Left lung (tissue), 10 donors: ENCODE data around the gene COL1A1. TPM values are rescaled to one million over a fixed set of nuclear protein-coding genes. Genes with fewer than 3 reads are reported as not detected.
A peak's percentile ranks its signal among the peaks of the same experiment; 100 is the strongest.

Experiments
- ATAC-seq: fragments of 200-7000 bp; cut with Tn5 transposase; one replicate; pipeline ENCODE4 v1.9.1; 2020; ENCODE audit warnings: moderate library complexity
- DNase-seq, 4 donors: peaks; one replicate each; pipeline ENCODE4 v3.0.0-alpha.2; 2013 to 2020
- H3K27ac ChIP-seq, 2 donors: fragments of 200-600 bp; sonication (generic) in 1 of 2; one replicate each; pipeline versions ENCODE4 v1.5.0 to v1.8.0; 2020 to 2021
- H3K27me3 ChIP-seq, 2 donors: fragments of 200-600 bp; sonication (generic) in 1 of 2; one replicate each; pipeline versions ENCODE4 v1.5.0 to v1.8.0; 2020 to 2021
- H3K36me3 ChIP-seq, 2 donors: fragments of 200-600 bp; sonication (generic) in 1 of 2; one replicate each; pipeline versions ENCODE4 v1.5.0 to v1.8.0; 2020 to 2021
- H3K4me1 ChIP-seq, 2 donors: fragments of 200-600 bp; one replicate each; pipeline ENCODE4 v1.8.0; 2021
- H3K4me3 ChIP-seq, 2 donors: fragments of 200-600 bp; sonication (generic) in 1 of 2; one replicate each; pipeline versions ENCODE4 v1.5.0 to v1.8.0; 2020 to 2021; ENCODE audit warnings: mild to moderate bottlenecking in 1 of 2
- H3K9me3 ChIP-seq, 2 donors: fragments of 200-600 bp; sonication (generic) in 1 of 2; one replicate each; pipeline versions ENCODE4 v1.5.0 to v1.8.0; 2020 to 2021
- CTCF ChIP-seq, 2 donors: fragments of 200-600 bp; sonication (generic) in 1 of 2; IDR thresholded peaks; one replicate each; pipeline versions ENCODE4 v1.5.0 to v1.8.0; 2021; ENCODE audit warnings: antibody characterized with exemption in 2 of 2
- intact Hi-C, 2 donors: fragments of 100-400 bp; cut with DNase I; formaldehyde crosslinking; loops; one replicate each; pipeline versions ENCODE4 v1.11.2 to v1.14.2; 2022
- polyA plus RNA-seq, 6 donors: library from polyadenylated mRNA; unstranded; fragments of 120-200 nt; gene quantifications; one replicate each; pipeline ENCODE4 v1.2.1, GENCODE V29; 2013; ENCODE audit not compliant: insufficient read length in 6 of 6
- total RNA-seq, 2 donors: library from RNA; stranded (reverse); fragmentation: NEBNext Ultra II Directional; extraction: Animal tissue kit (Norgen Biotek cat#: 25700); gene quantifications; one replicate each; pipeline ENCODE4 v1.2.1, GENCODE V29; 2021
- donor health status: DM: no; HTN: yes; CAD: no.
- donor health status: DM: no; HTN: no; CAD: no.

The COL1A1 gene
- total and polyA plus RNA-seq, 8 donors, result 421 to 4,830 (median 675) TPM

DNA sequence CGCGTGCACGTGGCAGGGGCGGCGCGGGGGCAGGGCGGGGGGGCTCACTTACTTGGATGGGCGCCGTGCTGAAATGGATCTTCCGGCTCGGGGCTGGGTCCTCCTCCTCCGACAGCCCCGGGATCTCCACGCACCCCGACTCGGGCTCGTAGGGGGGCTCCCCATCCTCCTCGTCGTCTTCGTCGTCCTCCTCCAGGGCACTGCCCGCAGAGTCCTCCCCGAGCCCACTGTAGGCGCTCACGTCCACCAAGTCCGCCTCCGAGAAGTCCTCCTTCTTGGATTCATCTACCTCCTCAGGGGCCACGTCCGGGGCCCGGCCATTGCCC is 52.4 kb downstream of the COL1A1 start:
- Histone ChIP-seq H3K27ac (peak overlapping the region; percentile 89 to 92), H3K36me3 (peaks cover 0 to 13% of the 10 kb centered on the region in 2 donors), H3K9me3 (no peaks in the 10 kb centered on the region), H3K4me3 (peak overlapping the region; percentile 98), H3K4me1 (peaks cover 23 to 72% of the 10 kb centered on the region in 2 donors), H3K27me3 (no peaks in the 10 kb centered on the region)
- TF ChIP-seq CTCF (IDR thresholded peaks at IDR 0.05), result no peak
- ATAC-seq (no peak), DNase-seq (no peak)
- intact Hi-C loops, result no loop called here

GRCh38 chr17:50148226-50149090 is 53.0 kb downstream of the COL1A1 start:
- TF ChIP-seq CTCF (IDR thresholded peaks at IDR 0.05), result no peak
- H3K9me3 ChIP-seq, result no peaks in the 10 kb centered on the region
- DNase-seq (peak in 2 of 4 donors; percentile 79 to 93), ATAC-seq (peak; percentile 23)
- H3K36me3 ChIP-seq, result peaks cover 0 to 19% of the 10 kb centered on the region in 2 donors
- H3K27me3 ChIP-seq, result no peaks in the 10 kb centered on the region
- intact Hi-C loops, result no loop called here
- peak overlapping the region; percentile 98 for H3K4me3 ChIP-seq
- peak overlapping the region; percentile 89 to 92 for H3K27ac ChIP-seq
- peaks cover 23 to 74% of the 10 kb centered on the region in 2 donors for H3K4me1 ChIP-seq

DNA sequence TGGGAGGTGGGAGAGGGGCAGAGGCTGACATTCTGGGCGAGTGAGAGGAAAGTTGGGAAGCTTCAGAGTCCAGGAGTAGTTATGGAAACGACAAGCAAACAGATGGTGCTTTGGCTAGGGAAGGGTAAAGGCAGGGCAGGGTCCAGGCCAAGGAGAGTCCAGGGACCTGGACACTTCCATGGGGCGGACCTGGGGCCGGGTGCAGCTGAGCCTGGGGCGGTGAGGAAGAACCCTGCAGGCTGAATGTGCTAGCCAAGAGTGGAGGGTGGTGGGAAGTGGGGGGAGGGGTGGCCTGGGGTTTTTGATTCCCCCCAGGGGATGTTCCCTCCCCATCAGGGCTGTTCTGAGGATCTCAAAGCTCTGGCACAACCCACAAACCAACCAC is 53.6 kb downstream of the COL1A1 start:
- peak overlapping the region; percentile 98 for H3K4me3 ChIP-seq
- H3K36me3 ChIP-seq, result peaks cover 0 to 25% of the 10 kb centered on the region in 2 donors
- no peak for ATAC-seq
- TF ChIP-seq CTCF (IDR thresholded peaks at IDR 0.05), result no peak
- intact Hi-C loops, result no loop called here
- no peaks in the 10 kb centered on the region for H3K27me3 ChIP-seq
- H3K9me3 ChIP-seq, result no peaks in the 10 kb centered on the region
- peak overlapping the region; percentile 89 to 92 for H3K27ac ChIP-seq
- DNase-seq, result peak in 2 of 4 donors; percentile 63 to 83
- H3K4me1 ChIP-seq, result peaks cover 23 to 74% of the 10 kb centered on the region in 2 donors

DNA sequence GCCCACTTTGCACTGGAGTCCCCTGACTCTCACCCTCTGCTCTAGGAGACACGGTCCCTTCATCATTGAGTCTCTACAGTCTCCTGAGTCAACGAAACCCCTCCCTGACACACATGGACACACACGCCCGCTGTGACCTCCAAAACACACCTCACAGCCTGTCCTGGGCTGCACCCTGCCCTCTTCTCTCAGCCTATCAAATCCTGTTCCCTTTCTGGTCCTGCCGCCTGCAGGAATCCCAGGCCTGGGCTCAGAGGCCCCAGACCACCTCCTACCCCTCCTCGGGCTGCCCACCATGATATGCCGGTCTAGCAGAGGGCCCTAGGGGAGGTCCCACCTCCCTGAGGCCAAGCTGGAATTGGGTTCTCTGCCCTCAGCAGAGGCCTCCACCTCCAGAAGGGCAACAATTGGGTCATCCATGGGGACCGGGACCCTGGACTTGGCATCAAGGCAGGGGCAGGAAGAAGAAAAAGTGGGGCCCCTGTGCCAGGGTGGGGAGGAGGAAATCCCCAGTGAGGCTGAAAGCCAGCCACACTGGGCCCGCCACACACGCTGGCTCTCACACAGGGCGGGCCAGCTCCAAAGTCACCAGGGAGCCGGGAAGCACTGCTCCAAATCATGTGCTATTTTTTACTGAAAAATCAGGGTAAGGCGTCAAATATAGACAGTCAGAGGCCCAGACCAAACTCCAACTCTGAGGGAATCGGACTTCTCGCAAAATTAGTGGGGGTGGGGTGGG is 54.3 kb downstream of the COL1A1 start:
- intact Hi-C loops, result no loop called here
- Histone ChIP-seq H3K27me3 (no peaks in the 10 kb centered on the region), H3K36me3 (peaks cover 0 to 33% of the 10 kb centered on the region in 2 donors), H3K4me3 (peak overlapping the region; percentile 98), H3K9me3 (no peaks in the 10 kb centered on the region), H3K4me1 (peaks cover 28 to 74% of the 10 kb centered on the region in 2 donors), H3K27ac (peak overlapping the region; percentile 89 to 92)
- TF ChIP-seq CTCF (IDR thresholded peaks at IDR 0.05), result no peak
- no peak for ATAC-seq
- peak in 1 of 4 donors; percentile 62 for DNase-seq
